ENCODE measurements around the gene AP4B1.

DNA sequence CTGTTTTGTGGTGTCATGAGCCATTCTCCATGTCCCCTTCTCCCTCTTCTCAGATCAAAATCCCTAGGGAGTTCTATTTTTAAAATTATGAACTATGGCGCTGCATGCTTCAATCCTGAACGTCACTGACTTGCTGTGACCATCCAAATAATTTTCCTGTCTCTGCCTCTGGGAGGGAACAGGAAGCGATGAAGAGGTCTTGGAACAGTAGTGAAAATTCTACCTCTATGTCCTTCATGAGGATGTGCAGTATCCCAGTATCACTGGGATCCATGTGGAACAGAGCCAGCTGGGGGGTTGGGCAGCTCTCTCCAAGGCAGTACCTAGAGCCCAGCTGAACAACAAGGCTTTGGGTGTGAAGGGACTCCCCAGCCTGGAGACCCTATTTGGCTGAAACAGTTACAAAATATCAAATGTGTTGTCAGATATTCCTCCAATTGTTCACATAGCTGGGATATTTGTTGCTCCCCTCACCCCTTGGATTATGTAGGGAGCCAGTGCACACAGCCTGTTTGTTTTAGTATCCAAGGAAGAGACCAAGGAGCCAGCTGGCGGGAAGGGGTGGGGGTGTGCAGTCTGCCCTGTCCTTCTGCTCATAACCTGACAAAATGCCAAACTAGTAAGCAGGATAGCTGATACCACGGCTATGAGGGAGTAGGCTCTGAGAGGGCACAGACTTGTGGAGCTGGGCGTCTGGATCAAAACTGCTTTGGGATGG is 8.2 kb upstream of the AP4B1 start:
- no peak for TF ChIP-seq POLR2AphosphoS5 (IDR thresholded peaks at IDR 0.05)
- TF ChIP-seq, protein P1, sequence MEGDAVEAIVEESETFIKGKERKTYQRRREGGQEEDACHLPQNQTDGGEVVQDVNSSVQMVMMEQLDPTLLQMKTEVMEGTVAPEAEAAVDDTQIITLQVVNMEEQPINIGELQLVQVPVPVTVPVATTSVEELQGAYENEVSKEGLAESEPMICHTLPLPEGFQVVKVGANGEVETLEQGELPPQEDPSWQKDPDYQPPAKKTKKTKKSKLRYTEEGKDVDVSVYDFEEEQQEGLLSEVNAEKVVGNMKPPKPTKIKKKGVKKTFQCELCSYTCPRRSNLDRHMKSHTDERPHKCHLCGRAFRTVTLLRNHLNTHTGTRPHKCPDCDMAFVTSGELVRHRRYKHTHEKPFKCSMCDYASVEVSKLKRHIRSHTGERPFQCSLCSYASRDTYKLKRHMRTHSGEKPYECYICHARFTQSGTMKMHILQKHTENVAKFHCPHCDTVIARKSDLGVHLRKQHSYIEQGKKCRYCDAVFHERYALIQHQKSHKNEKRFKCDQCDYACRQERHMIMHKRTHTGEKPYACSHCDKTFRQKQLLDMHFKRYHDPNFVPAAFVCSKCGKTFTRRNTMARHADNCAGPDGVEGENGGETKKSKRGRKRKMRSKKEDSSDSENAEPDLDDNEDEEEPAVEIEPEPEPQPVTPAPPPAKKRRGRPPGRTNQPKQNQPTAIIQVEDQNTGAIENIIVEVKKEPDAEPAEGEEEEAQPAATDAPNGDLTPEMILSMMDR (IDR thresholded peaks at IDR 0.05): no peak

All from breast epithelium (tissue), 3 donors.